ENCODE results near the gene KRTAP2-2. TPM values are rescaled to one million over a fixed set of nuclear protein-coding genes. Genes with fewer than 3 reads are reported as not detected.
A peak's percentile ranks its signal among the peaks of the same experiment; 100 is the strongest.

The KRTAP2-2 gene
- polyA plus RNA-seq, 2 of the 4 experiments (the other 2 are of a cell fraction): not detected

- 49% methylated on average over 7 of the region's 7 CpGs for WGBS (ENCODE audit: missing lambda C conversion rate)
- Histone ChIP-seq H3K4me2 (no peak overlapping the region), H3K4me1 (peaks cover 17% of the 10 kb centered on the region; the same call in 1 of the 3 replicates), H3K9me3 (no peaks in the 10 kb centered on the region), H3K4me3 (no peak overlapping the region), H3K27ac (no peak overlapping the region)
- no peak for FAIRE-seq
- ATAC-seq: no peak
- CTCF ChIA-PET: interaction anchor here (0.5 to 1.9 kb wide), 6 partner anchors 8 to 38 kb away, joined by 3 to 5 read pairs (median 4); no protein-coding TSS in a partner anchor
- POLR2A ChIA-PET: no interaction called here
- no peak for TF ChIP-seq KDM5A (IDR thresholded peaks at IDR 0.05)
- DNase-seq (ENCODE audit: low read depth in 1 of 2, low spot score in 1 of 2): no peak
These were observed 39.6 kb downstream of the KRTAP2-2 start for GRCh38 chr17:41015454-41015853.

GRCh38 chr17:41013606-41014005, 41.4 kb downstream of the KRTAP2-2 start:
- WGBS (ENCODE audit: missing lambda C conversion rate): 29% methylated on average over 1 of the region's 1 CpG
- TF ChIP-seq, protein P1, sequence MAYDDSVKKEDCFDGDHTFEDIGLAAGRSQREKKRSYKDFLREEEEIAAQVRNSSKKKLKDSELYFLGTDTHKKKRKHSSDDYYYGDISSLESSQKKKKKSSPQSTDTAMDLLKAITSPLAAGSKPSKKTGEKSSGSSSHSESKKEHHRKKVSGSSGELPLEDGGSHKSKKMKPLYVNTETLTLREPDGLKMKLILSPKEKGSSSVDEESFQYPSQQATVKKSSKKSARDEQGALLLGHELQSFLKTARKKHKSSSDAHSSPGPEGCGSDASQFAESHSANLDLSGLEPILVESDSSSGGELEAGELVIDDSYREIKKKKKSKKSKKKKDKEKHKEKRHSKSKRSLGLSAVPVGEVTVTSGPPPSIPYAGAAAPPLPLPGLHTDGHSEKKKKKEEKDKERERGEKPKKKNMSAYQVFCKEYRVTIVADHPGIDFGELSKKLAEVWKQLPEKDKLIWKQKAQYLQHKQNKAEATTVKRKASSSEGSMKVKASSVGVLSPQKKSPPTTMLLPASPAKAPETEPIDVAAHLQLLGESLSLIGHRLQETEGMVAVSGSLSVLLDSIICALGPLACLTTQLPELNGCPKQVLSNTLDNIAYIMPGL (CRISPR knock-in tag; IDR thresholded peaks at IDR 0.05; ENCODE audit: borderline replicate concordance): no peak
- TF ChIP-seq NFE2L2 (conservative IDR thresholded peaks at IDR 0.05; ENCODE audit: low read length) (no peak), NPAS2 (CRISPR knock-in tag; IDR thresholded peaks at IDR 0.05; ENCODE audit: borderline replicate concordance) (no peak), RARB (CRISPR knock-in tag; IDR thresholded peaks at IDR 0.05) (no peak), RAD21 (conservative IDR thresholded peaks at IDR 0.05 in 1 of 2, IDR thresholded peaks at IDR 0.05 in 1 of 2) (no peak), CBX2 (IDR thresholded peaks at IDR 0.05; ENCODE audit: borderline replicate concordance, low read depth) (no peak), CTCF (IDR thresholded peaks at IDR 0.05) (no peak), CEBPB (IDR thresholded peaks at IDR 0.05) (no peak), HDAC2 (IDR thresholded peaks at IDR 0.05) (no peak)
- TF ChIP-seq, protein P2, sequence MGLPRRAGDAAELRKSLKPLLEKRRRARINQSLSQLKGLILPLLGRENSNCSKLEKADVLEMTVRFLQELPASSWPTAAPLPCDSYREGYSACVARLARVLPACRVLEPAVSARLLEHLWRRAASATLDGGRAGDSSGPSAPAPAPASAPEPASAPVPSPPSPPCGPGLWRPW (IDR thresholded peaks at IDR 0.05): no peak
- TF ChIP-seq, protein P3, sequence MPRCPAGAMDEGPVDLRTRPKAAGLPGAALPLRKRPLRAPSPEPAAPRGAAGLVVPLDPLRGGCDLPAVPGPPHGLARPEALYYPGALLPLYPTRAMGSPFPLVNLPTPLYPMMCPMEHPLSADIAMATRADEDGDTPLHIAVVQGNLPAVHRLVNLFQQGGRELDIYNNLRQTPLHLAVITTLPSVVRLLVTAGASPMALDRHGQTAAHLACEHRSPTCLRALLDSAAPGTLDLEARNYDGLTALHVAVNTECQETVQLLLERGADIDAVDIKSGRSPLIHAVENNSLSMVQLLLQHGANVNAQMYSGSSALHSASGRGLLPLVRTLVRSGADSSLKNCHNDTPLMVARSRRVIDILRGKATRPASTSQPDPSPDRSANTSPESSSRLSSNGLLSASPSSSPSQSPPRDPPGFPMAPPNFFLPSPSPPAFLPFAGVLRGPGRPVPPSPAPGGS (IDR thresholded peaks at IDR 0.05): no peak
- peak overlapping the region; percentile 11; the same call in 1 of the 3 replicates for H3K4me2 ChIP-seq
- FAIRE-seq (peak; percentile 61), DNase-seq (ENCODE audit: low read depth in 1 of 2, low spot score in 1 of 2) (no peak), ATAC-seq (no peak)
- ChIA-PET CTCF (interaction anchor here (1.0 to 1.1 kb wide), 3 partner anchors 309 to 635 kb away, joined by 4 to 5 read pairs (median 4); no protein-coding TSS in a partner anchor), POLR2A (no interaction called here)
- no peaks in the 10 kb centered on the region for H3K9me3 ChIP-seq
- no peak overlapping the region for H3K4me3 ChIP-seq
- H3K4me1 ChIP-seq: peaks cover 18% of the 10 kb centered on the region; the same call in 2 of the 3 replicates
- H3K27ac ChIP-seq: no peak overlapping the region

GRCh38 chr17:41013181-41013580, 41.8 kb downstream of the KRTAP2-2 start:
- WGBS (ENCODE audit: missing lambda C conversion rate): 72% methylated on average over 3 of the region's 3 CpGs
- Histone ChIP-seq H3K4me2 (peak overlapping the region; percentile 11; the same call in 1 of the 3 replicates), H3K4me3 (no peak overlapping the region), H3K27ac (no peak overlapping the region), H3K9me3 (no peaks in the 10 kb centered on the region), H3K4me1 (peaks cover 18% of the 10 kb centered on the region; the same call in 2 of the 3 replicates)
- ChIA-PET POLR2A (no interaction called here), CTCF (interaction anchor here (1.1 kb wide), 1 partner anchor 536 kb away, joined by 4 read pairs; no protein-coding TSS in a partner anchor)
- FAIRE-seq (no peak), ATAC-seq (no peak), DNase-seq (ENCODE audit: low read depth in 1 of 2, low spot score in 1 of 2) (no peak)
- TF ChIP-seq ELK1 (IDR thresholded peaks at IDR 0.05; ENCODE audit: low read depth, low read length) (no peak), RCOR1 (IDR thresholded peaks at IDR 0.05; ENCODE audit: low read depth, low read length) (no peak), ZFP36 (IDR thresholded peaks at IDR 0.05; ENCODE audit: borderline replicate concordance, partially characterized antibody) (no peak), RFX5 (IDR thresholded peaks at IDR 0.05) (no peak), HEYL (CRISPR knock-in tag; IDR thresholded peaks at IDR 0.05) (no peak), PHF8 (IDR thresholded peaks at IDR 0.05; ENCODE audit: borderline replicate concordance, low read depth) (no peak), POLR2A (IDR thresholded peaks at IDR 0.05; ENCODE audit: low read length) (no peak), JUN (IDR thresholded peaks at IDR 0.05) (no peak), KDM1A (IDR thresholded peaks at IDR 0.05; ENCODE audit: low read depth) (no peak), TP53 (CRISPR knock-in tag; IDR thresholded peaks at IDR 0.05) (no peak), RARB (CRISPR knock-in tag; IDR thresholded peaks at IDR 0.05) (no peak), POLR2AphosphoS2 (conservative IDR thresholded peaks at IDR 0.05; ENCODE audit: low read length) (no peak), EHMT2 (IDR thresholded peaks at IDR 0.05; ENCODE audit: low read depth) (no peak)
- TF ChIP-seq, protein P3 (IDR thresholded peaks at IDR 0.05): no peak
